Mesenchymal stem cell (in vitro differentiated cells and primary cell): ENCODE measurements around the gene MOV10L1.
A peak's percentile ranks its signal among the peaks of the same experiment; 100 is the strongest.

Source experiments
- DNase-seq: peaks from one replicate; pipeline ENCODE4 v3.0.0-alpha.2; 2013
- H2AFZ ChIP-seq: one replicate; pipeline ENCODE4 v1.6.1; 2013; ENCODE audit warnings: low read depth, mild to moderate bottlenecking, control low read depth, inconsistent platforms, low read length, moderate library complexity
- H2AK5ac ChIP-seq: 2 replicates; pipeline ENCODE4 v1.6.1; 2013; ENCODE audit warnings: low read length, moderate library complexity, mild to moderate bottlenecking, inconsistent platforms; ENCODE audit not compliant: severe bottlenecking
- H2BK120ac ChIP-seq: one replicate; pipeline ENCODE4 v1.6.1; 2013; ENCODE audit warnings: low read depth, mild to moderate bottlenecking, inconsistent platforms, low read length, moderate library complexity
- H2BK12ac ChIP-seq, 2 experiments: one replicate each; pipeline ENCODE4 v1.6.1; 2013; ENCODE audit warnings: inconsistent platforms in 2 of 2, low read length in 2 of 2, mild to moderate bottlenecking in 2 of 2, moderate library complexity in 2 of 2, control low read depth in 1 of 2
- H2BK15ac ChIP-seq: one replicate; pipeline ENCODE4 v1.6.1; 2013; ENCODE audit warnings: mild to moderate bottlenecking, low read depth, inconsistent platforms; ENCODE audit not compliant: poor library complexity, severe bottlenecking
- H2BK5ac ChIP-seq: 2 replicates; pipeline ENCODE4 v1.6.1; 2013; ENCODE audit warnings: low read depth, mild to moderate bottlenecking, low read length, control low read depth, inconsistent platforms; ENCODE audit not compliant: poor library complexity, severe bottlenecking
- H3K14ac ChIP-seq, 2 experiments: one replicate each; pipeline ENCODE4 v1.6.1; 2013; ENCODE audit warnings: inconsistent platforms in 2 of 2, low read length in 2 of 2, control low read depth in 1 of 2, mild to moderate bottlenecking in 1 of 2, moderate library complexity in 1 of 2
- H3K18ac ChIP-seq, 2 experiments: one replicate each; pipeline ENCODE4 v1.6.1; 2013; ENCODE audit warnings: inconsistent platforms in 2 of 2, low read length in 2 of 2, control low read depth in 1 of 2, low read depth in 1 of 2, mild to moderate bottlenecking in 1 of 2
- H3K23ac ChIP-seq, 2 experiments: one replicate each; pipeline ENCODE4 v1.6.1; 2013; ENCODE audit warnings: inconsistent platforms in 2 of 2, low read length in 2 of 2, mild to moderate bottlenecking in 2 of 2, moderate library complexity in 2 of 2, control low read depth in 1 of 2
- H3K27ac ChIP-seq: 2 replicates; pipeline ENCODE4 v1.5.1; 2013; ENCODE audit warnings: mild to moderate bottlenecking, moderate library complexity, low read length, control low read depth, inconsistent platforms; ENCODE audit not compliant: poor library complexity, severe bottlenecking
- H3K27me3 ChIP-seq, 2 experiments: 2 replicates each; pipeline versions ENCODE4 v1.6.1 to v1.7.0; 2013; ENCODE audit warnings: low read length in 2 of 2, mild to moderate bottlenecking in 2 of 2, moderate library complexity in 2 of 2, control low read depth in 1 of 2, inconsistent platforms in 1 of 2; ENCODE audit not compliant: control insufficient read depth in 1 of 2, insufficient read depth in 1 of 2
- H3K36me3 ChIP-seq, 2 experiments: 2 replicates each; pipeline versions ENCODE4 v1.6.1 to v1.7.0; 2013; ENCODE audit warnings: low read length in 2 of 2, control low read depth in 1 of 2, inconsistent platforms in 1 of 2, low read depth in 1 of 2, mild to moderate bottlenecking in 1 of 2; ENCODE audit not compliant: insufficient read depth in 2 of 2, control insufficient read depth in 1 of 2
- H3K4ac ChIP-seq, 2 experiments: one replicate each; pipeline ENCODE4 v1.6.1; 2013; ENCODE audit warnings: inconsistent platforms in 2 of 2, low read length in 2 of 2, mild to moderate bottlenecking in 2 of 2, moderate library complexity in 2 of 2, control low read depth in 1 of 2, low read depth in 1 of 2
- H3K4me1 ChIP-seq: 2 replicates; pipeline ENCODE4 v1.6.1; 2013; ENCODE audit warnings: low read depth, low read length, control low read depth; ENCODE audit not compliant: control insufficient read depth, insufficient read depth
- H3K4me2 ChIP-seq: 2 replicates; pipeline ENCODE4 v1.6.1; 2013; ENCODE audit warnings: low read length, mild to moderate bottlenecking, inconsistent platforms; ENCODE audit not compliant: poor library complexity, severe bottlenecking
- H3K4me3 ChIP-seq, 2 experiments: 2 replicates each; pipeline versions ENCODE4 v1.5.1 to v1.7.0; 2013; ENCODE audit warnings: low read length in 2 of 2, mild to moderate bottlenecking in 2 of 2, control low read depth in 1 of 2, low read depth in 1 of 2; ENCODE audit not compliant: insufficient read depth in 1 of 2
- H3K79me1 ChIP-seq: replicated peaks from 2 replicates; pipeline ENCODE4 v1.6.1; 2013; ENCODE audit warnings: mild to moderate bottlenecking, control low read depth, low read length, inconsistent platforms; ENCODE audit not compliant: poor library complexity, severe bottlenecking
- H3K9ac ChIP-seq: 2 replicates; pipeline ENCODE4 v1.7.0; 2013; ENCODE audit warnings: mild to moderate bottlenecking, low read length, moderate library complexity
- H3K9me3 ChIP-seq: 2 replicates; pipeline ENCODE4 v1.7.0; 2013; ENCODE audit warnings: mild to moderate bottlenecking, low read length; ENCODE audit not compliant: control insufficient read depth
- H4K8ac ChIP-seq: one replicate; pipeline ENCODE4 v1.6.1; 2013; ENCODE audit warnings: inconsistent platforms, mild to moderate bottlenecking, low read length, moderate library complexity
- H4K91ac ChIP-seq: one replicate; pipeline ENCODE4 v1.6.1; 2013; ENCODE audit warnings: mild to moderate bottlenecking, low read length, inconsistent platforms
- WGBS: methylation state at CpG from one replicate; pipeline ENCODE4 v1.1.7; 2013; ENCODE audit warnings: mixed read lengths; 5-methylcytosine and 5-hydroxymethylcytosine counted together

The MOV10L1 gene

GRCh38 chr22:50199829-50200460, 110.1 kb downstream of the MOV10L1 start:
- peak overlapping the region; percentile 98 for H3K4me2 ChIP-seq
- H2BK15ac ChIP-seq = no peak overlapping the region
- H3K79me1 ChIP-seq = peaks cover 27% of the 10 kb centered on the region
- H3K4me1 ChIP-seq = peaks cover 19% of the 10 kb centered on the region
- no peak overlapping the region for H4K91ac ChIP-seq
- no peaks in the 10 kb centered on the region for H3K9me3 ChIP-seq
- peak; percentile 48 for DNase-seq
- H3K14ac ChIP-seq = no peak overlapping the region
- peak overlapping the region; percentile 81 for H3K9ac ChIP-seq
- no peak overlapping the region for H2AK5ac ChIP-seq
- peaks cover 26 to 43% of the 10 kb centered on the region in 2 experiments for H3K36me3 ChIP-seq
- peak overlapping the region in 1 of 2 experiments; percentile 23 for H2BK12ac ChIP-seq
- H3K27me3 ChIP-seq = no peaks in the 10 kb centered on the region
- WGBS = 13% methylated on average over 21 of the region's 34 CpGs
- H3K4ac ChIP-seq = peak overlapping the region in 1 of 2 experiments; percentile 85
- no peak overlapping the region for H2AFZ ChIP-seq
- no peak overlapping the region for H2BK5ac ChIP-seq
- H3K4me3 ChIP-seq = peak overlapping the region; percentile 78 to 81
- H4K8ac ChIP-seq = no peak overlapping the region
- no peak overlapping the region for H3K27ac ChIP-seq
- peak overlapping the region in 1 of 2 experiments; percentile 61 for H3K18ac ChIP-seq
- H2BK120ac ChIP-seq = no peak overlapping the region
- H3K23ac ChIP-seq = peak overlapping the region in 1 of 2 experiments; percentile 74

DNA sequence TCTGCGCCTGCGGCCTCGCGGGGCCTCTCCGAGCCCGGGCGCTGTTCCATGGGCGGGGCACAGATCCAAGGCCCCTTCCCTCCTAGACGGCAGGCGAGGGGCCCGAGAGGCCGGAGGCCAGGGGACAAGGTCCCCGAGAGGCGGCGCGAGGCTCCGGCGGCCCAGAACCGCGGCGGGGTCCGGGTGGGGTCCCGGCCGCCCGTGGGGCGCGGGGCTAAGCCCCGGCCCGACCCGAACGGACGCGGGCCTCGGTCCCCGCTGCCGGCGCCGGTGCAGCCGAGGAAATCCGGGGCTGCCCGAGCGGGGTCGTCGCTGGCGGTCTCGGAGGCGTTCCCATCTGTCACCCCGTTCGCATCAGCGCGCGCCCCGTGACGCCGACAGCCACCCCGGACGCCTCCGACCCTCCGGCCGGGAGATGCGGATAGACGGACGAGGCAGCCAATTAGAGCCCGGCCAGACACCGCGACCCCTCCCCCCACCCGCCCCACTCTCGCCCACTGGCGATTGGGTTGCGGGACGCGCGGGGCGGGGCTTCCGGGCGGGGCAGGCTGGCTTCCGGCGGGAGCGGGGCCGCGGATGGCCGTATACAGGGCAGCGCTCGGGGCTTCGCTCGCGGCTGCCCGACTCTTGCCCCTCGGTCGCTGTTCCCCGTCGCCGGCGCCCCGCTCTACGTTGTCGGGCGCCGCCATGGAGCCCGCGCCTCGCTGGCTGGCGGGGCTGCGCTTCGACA, 110.8 kb downstream of the MOV10L1 start, which contains the start of gene SELENOO:
TSS of gene SELENOO (plus strand) at position 551 of the 730 bp plus-strand sequence. CDS start at position 577, 26 bp downstream.
- Histone ChIP-seq H4K8ac (peak within 1 kb of the TSS; percentile 88), H3K23ac (peak within 1 kb of the TSS in 1 of 2 experiments; percentile 84), H3K79me1 (peaks cover 31% of the 10 kb centered on the region), H3K4ac (peak within 1 kb of the TSS; percentile 76 to 85), H4K91ac (peak within 1 kb of the TSS; percentile 93), H3K9me3 (no peaks in the 10 kb centered on the region), H3K4me2 (peak within 1 kb of the TSS; percentile 98), H2BK15ac (peak within 1 kb of the TSS; percentile 64), H3K18ac (peak within 1 kb of the TSS; percentile 65 to 66), H3K9ac (peak within 1 kb of the TSS; percentile 85), H3K4me3 (peak within 1 kb of the TSS; percentile 88 to 93), H2BK120ac (no peak within 1 kb of the TSS), H3K4me1 (peaks cover 19% of the 10 kb centered on the region), H2BK12ac (peak within 1 kb of the TSS in 1 of 2 experiments; percentile 23), H3K36me3 (peaks cover 24 to 42% of the 10 kb centered on the region in 2 experiments), H3K27ac (no peak within 1 kb of the TSS), H2AFZ (peak within 1 kb of the TSS; percentile 81), H2BK5ac (no peak within 1 kb of the TSS), H3K27me3 (no peaks in the 10 kb centered on the region), H2AK5ac (no peak within 1 kb of the TSS), H3K14ac (peak within 1 kb of the TSS; percentile 59 to 75)
- peak; percentile 87 for DNase-seq
- WGBS = 0% methylated on average over 42 of the region's 105 CpGs

DNA sequence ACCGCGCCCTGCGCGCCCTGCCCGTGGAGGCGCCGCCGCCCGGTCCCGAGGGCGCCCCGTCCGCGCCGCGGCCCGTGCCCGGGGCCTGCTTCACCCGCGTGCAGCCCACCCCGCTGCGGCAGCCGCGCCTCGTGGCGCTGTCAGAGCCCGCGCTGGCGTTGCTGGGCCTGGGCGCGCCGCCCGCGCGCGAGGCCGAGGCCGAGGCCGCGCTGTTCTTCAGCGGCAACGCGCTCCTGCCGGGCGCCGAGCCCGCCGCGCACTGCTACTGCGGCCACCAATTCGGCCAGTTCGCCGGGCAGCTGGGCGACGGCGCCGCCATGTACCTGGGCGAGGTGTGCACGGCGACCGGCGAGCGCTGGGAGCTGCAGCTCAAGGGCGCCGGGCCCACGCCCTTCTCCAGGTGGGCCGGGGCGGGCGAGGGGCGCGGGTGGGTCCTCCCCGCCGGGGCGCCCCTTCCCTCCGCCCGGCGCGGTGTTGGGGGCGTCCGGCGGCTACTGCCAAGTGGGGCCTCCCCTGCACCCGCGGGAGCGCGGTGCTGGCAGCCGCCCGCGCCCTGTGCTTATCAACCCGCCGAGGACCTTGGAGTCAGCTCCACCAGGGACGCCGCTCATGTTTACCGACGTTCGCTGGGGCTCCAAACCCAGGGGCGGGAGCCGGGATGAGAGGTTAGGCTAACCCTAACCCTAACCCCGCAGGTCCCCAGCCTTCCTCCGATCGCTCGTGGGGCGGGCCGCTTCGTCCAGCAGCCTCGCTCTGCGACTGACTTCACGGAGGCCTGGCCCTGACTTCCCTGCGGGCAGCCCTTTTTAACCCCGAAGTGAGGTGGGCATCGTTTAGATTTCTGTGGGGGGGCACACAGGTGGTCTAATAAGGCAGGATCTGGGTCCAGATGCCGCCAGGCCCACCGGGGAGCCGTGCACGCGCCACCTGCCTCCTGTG, 111.7 kb downstream of the MOV10L1 start:
- H2AFZ ChIP-seq = peak overlapping the region; percentile 81
- H3K4me3 ChIP-seq = peak overlapping the region; percentile 88 to 93
- H2BK12ac ChIP-seq = no peak overlapping the region
- H3K23ac ChIP-seq = peak overlapping the region in 1 of 2 experiments; percentile 84
- peak overlapping the region; percentile 93 for H4K91ac ChIP-seq
- no peaks in the 10 kb centered on the region for H3K9me3 ChIP-seq
- 5% methylated on average over 81 of the region's 115 CpGs for WGBS
- no peak overlapping the region for H2AK5ac ChIP-seq
- no peak for DNase-seq
- H3K4me2 ChIP-seq = peak overlapping the region; percentile 98
- H3K36me3 ChIP-seq = peaks cover 22 to 42% of the 10 kb centered on the region in 2 experiments
- H3K9ac ChIP-seq = peak overlapping the region; percentile 85
- H3K79me1 ChIP-seq = peaks cover 33% of the 10 kb centered on the region
- H3K4me1 ChIP-seq = peaks cover 25% of the 10 kb centered on the region
- H2BK15ac ChIP-seq = peak overlapping the region; percentile 64
- H3K27ac ChIP-seq = no peak overlapping the region
- no peak overlapping the region for H2BK120ac ChIP-seq
- no peaks in the 10 kb centered on the region for H3K27me3 ChIP-seq
- peak overlapping the region; percentile 88 for H4K8ac ChIP-seq
- peak overlapping the region; percentile 52 to 65 for H3K18ac ChIP-seq
- H3K14ac ChIP-seq = peak overlapping the region in 1 of 2 experiments; percentile 75
- H3K4ac ChIP-seq = peak overlapping the region; percentile 76 to 81
- no peak overlapping the region for H2BK5ac ChIP-seq
